Trophoblast cell (in vitro differentiated cells and primary cell): ENCODE data around the gene SYT1.
A peak's percentile ranks its signal among the peaks of the same experiment; 100 is the strongest.

ENCODE experiments used
- DNase-seq, 2 donors: peaks; one replicate each; pipeline ENCODE4 v3.0.0-alpha.2; 2016
- H2AFZ ChIP-seq: 2 replicates; pipeline ENCODE4 v1.6.1; 2013; ENCODE audit warnings: low read length, moderate library complexity, mild to moderate bottlenecking; ENCODE audit not compliant: insufficient read depth, poor library complexity
- H2AK5ac ChIP-seq: 2 replicates; pipeline ENCODE4 v1.6.1; 2013; ENCODE audit warnings: mild to moderate bottlenecking, low read length
- H2BK120ac ChIP-seq: 2 replicates; pipeline ENCODE4 v1.6.1; 2013; ENCODE audit warnings: low read length, mild to moderate bottlenecking, moderate library complexity; ENCODE audit not compliant: insufficient read depth, poor library complexity
- H2BK12ac ChIP-seq: 2 replicates; pipeline ENCODE4 v1.6.1; 2013; ENCODE audit warnings: mild to moderate bottlenecking, low read length, moderate library complexity
- H2BK5ac ChIP-seq: 2 replicates; pipeline ENCODE4 v1.6.1; 2013; ENCODE audit warnings: low read length, low read depth, moderate library complexity, mild to moderate bottlenecking; ENCODE audit not compliant: poor library complexity
- H3K14ac ChIP-seq: 2 replicates; pipeline ENCODE4 v1.6.1; 2013; ENCODE audit warnings: mild to moderate bottlenecking, low read length
- H3K18ac ChIP-seq: 2 replicates; pipeline ENCODE4 v1.6.1; 2013; ENCODE audit warnings: mild to moderate bottlenecking, low read length
- H3K23ac ChIP-seq: 2 replicates; pipeline ENCODE4 v1.6.1; 2013; ENCODE audit warnings: low read length
- H3K27ac ChIP-seq: 2 replicates; pipeline ENCODE4 v1.5.1; 2013; ENCODE audit warnings: low read depth, mild to moderate bottlenecking, inconsistent platforms, low read length, moderate library complexity
- H3K27me3 ChIP-seq: 2 replicates; pipeline ENCODE4 v1.6.1; 2013; ENCODE audit warnings: inconsistent platforms, mild to moderate bottlenecking, low read length, moderate library complexity; ENCODE audit not compliant: insufficient read depth
- H3K36me3 ChIP-seq, 2 experiments: 1 replicate in 1 of 2; 2 replicates in 1 of 2; pipeline ENCODE4 v1.6.1; 2013; ENCODE audit warnings: low read length in 2 of 2, mild to moderate bottlenecking in 2 of 2, moderate library complexity in 1 of 2; ENCODE audit not compliant: insufficient read depth in 2 of 2, control insufficient read depth in 1 of 2
- H3K4ac ChIP-seq: 2 replicates; pipeline ENCODE4 v1.6.1; 2013; ENCODE audit warnings: low read depth, mild to moderate bottlenecking, low read length, moderate library complexity
- H3K4me1 ChIP-seq, 2 experiments: 1 replicate in 1 of 2; 2 replicates in 1 of 2; pipeline ENCODE4 v1.6.1; 2013; ENCODE audit warnings: low read length in 2 of 2, mild to moderate bottlenecking in 2 of 2, moderate library complexity in 1 of 2; ENCODE audit not compliant: insufficient read depth in 2 of 2, control insufficient read depth in 1 of 2
- H3K4me2 ChIP-seq: 2 replicates; pipeline ENCODE4 v1.6.1; 2013; ENCODE audit warnings: inconsistent platforms, mild to moderate bottlenecking, low read length, moderate library complexity
- H3K4me3 ChIP-seq: 2 replicates; pipeline ENCODE4 v1.5.1; 2013; ENCODE audit warnings: mild to moderate bottlenecking, low read depth, low read length, inconsistent platforms
- H3K79me1 ChIP-seq: one replicate; pipeline ENCODE4 v1.6.1; 2013; ENCODE audit warnings: low read length
- H3K79me2 ChIP-seq: 2 replicates; pipeline ENCODE4 v1.6.1; 2013; ENCODE audit warnings: low read length, mild to moderate bottlenecking; ENCODE audit not compliant: control insufficient read depth, insufficient read depth, poor library complexity
- H3K9ac ChIP-seq: 2 replicates; pipeline ENCODE4 v1.6.1; 2013; ENCODE audit warnings: mild to moderate bottlenecking, low read length
- H3K9me3 ChIP-seq: 2 replicates; pipeline ENCODE4 v1.6.1; 2013; ENCODE audit warnings: low read depth, mild to moderate bottlenecking, control low read depth, inconsistent platforms, low read length; ENCODE audit not compliant: insufficient read depth
- H4K12ac ChIP-seq: 2 replicates; pipeline ENCODE4 v1.6.1; 2013; ENCODE audit warnings: low read depth, mild to moderate bottlenecking, low read length, moderate library complexity
- H4K8ac ChIP-seq: 2 replicates; pipeline ENCODE4 v1.6.1; 2013; ENCODE audit warnings: low read depth, mild to moderate bottlenecking, low read length, moderate library complexity
- H4K91ac ChIP-seq: one replicate; pipeline ENCODE4 v1.6.1; 2013; ENCODE audit warnings: low read depth, mild to moderate bottlenecking, low read length, moderate library complexity
- WGBS: extraction: QIAGEN DNeasy Blood & Tissue Kit; methylation state at CpG from one replicate; pipeline ENCODE4 v1.1.7; 2013; ENCODE audit warnings: missing lambda C conversion rate; ENCODE audit not compliant: insufficient read length, insufficient coverage; ENCODE audit errors: extremely low coverage; 5-methylcytosine and 5-hydroxymethylcytosine counted together

SYT1 gene

GRCh38 chr12:78888568-78888967 lies 24.0 kb downstream of the SYT1 start:
- no peak overlapping the region for H2BK12ac ChIP-seq
- no peak for DNase-seq
- H3K9me3 ChIP-seq, result no peaks in the 10 kb centered on the region
- H2BK5ac ChIP-seq, result no peak overlapping the region
- no peak overlapping the region for H3K18ac ChIP-seq
- H4K12ac ChIP-seq, result no peak overlapping the region
- no peak overlapping the region for H3K27ac ChIP-seq
- H3K4me2 ChIP-seq, result no peak overlapping the region
- H2AFZ ChIP-seq, result no peak overlapping the region
- no peak overlapping the region for H3K9ac ChIP-seq
- H3K79me1 ChIP-seq, result no peaks in the 10 kb centered on the region
- H3K4me1 ChIP-seq, result no peaks in the 10 kb centered on the region
- H3K36me3 ChIP-seq, result no peaks in the 10 kb centered on the region
- no peaks in the 10 kb centered on the region for H3K27me3 ChIP-seq
- H3K14ac ChIP-seq, result no peak overlapping the region
- no peak overlapping the region for H2BK120ac ChIP-seq
- no peak overlapping the region for H4K91ac ChIP-seq
- H3K23ac ChIP-seq, result no peak overlapping the region
- no peak overlapping the region for H3K4me3 ChIP-seq
- no peak overlapping the region for H3K4ac ChIP-seq
- no peak overlapping the region for H4K8ac ChIP-seq
- no CpG with 5 or more reads among the region's 3 CpGs for WGBS
- H2AK5ac ChIP-seq, result no peak overlapping the region
- H3K79me2 ChIP-seq, result no peaks in the 10 kb centered on the region

GRCh38 chr12:78891646-78892353 lies 27.2 kb downstream of the SYT1 start:
- 100% methylated on average over 1 of the region's 1 CpG for WGBS
- Histone ChIP-seq H2BK5ac (no peak overlapping the region), H4K12ac (no peak overlapping the region)

GRCh38 chr12:78898416-78898815 lies 33.8 kb downstream of the SYT1 start:
- Histone ChIP-seq H2BK120ac (no peak overlapping the region), H3K4me1 (no peaks in the 10 kb centered on the region), H3K9me3 (no peaks in the 10 kb centered on the region), H4K12ac (no peak overlapping the region), H3K79me1 (no peaks in the 10 kb centered on the region), H2BK5ac (no peak overlapping the region), H3K27me3 (no peaks in the 10 kb centered on the region), H3K79me2 (no peaks in the 10 kb centered on the region), H3K23ac (no peak overlapping the region), H3K4me2 (no peak overlapping the region), H3K14ac (no peak overlapping the region), H3K4ac (no peak overlapping the region), H3K9ac (no peak overlapping the region), H2AK5ac (no peak overlapping the region), H3K36me3 (no peaks in the 10 kb centered on the region), H2AFZ (no peak overlapping the region), H2BK12ac (no peak overlapping the region), H4K8ac (no peak overlapping the region), H3K4me3 (no peak overlapping the region), H3K18ac (no peak overlapping the region), H4K91ac (no peak overlapping the region), H3K27ac (no peak overlapping the region)
- no CpG with 5 or more reads among the region's 1 CpG for WGBS
- DNase-seq, result peak; percentile 39 to 64

More at GRCh38 chr12:78891646-78892353, 27.2 kb downstream of the SYT1 start:
- Histone ChIP-seq H3K9ac (no peak overlapping the region), H2BK120ac (no peak overlapping the region), H2AFZ (no peak overlapping the region), H3K27me3 (no peaks in the 10 kb centered on the region), H3K23ac (no peak overlapping the region), H3K36me3 (no peaks in the 10 kb centered on the region), H3K4ac (no peak overlapping the region), H3K79me2 (no peaks in the 10 kb centered on the region), H3K14ac (no peak overlapping the region), H2BK12ac (no peak overlapping the region), H2AK5ac (no peak overlapping the region), H4K91ac (no peak overlapping the region), H3K27ac (no peak overlapping the region), H3K4me3 (no peak overlapping the region), H4K8ac (no peak overlapping the region), H3K9me3 (no peaks in the 10 kb centered on the region), H3K4me1 (no peaks in the 10 kb centered on the region), H3K79me1 (no peaks in the 10 kb centered on the region), H3K18ac (no peak overlapping the region), H3K4me2 (no peak overlapping the region)
- DNase-seq, result no peak

- no peak overlapping the region for H3K23ac ChIP-seq
- peak overlapping the region; percentile 93 for H2BK5ac ChIP-seq
- H4K91ac ChIP-seq, result peak overlapping the region; percentile 68
- H3K9me3 ChIP-seq, result no peaks in the 10 kb centered on the region
- H2BK12ac ChIP-seq, result no peak overlapping the region
- H3K79me1 ChIP-seq, result peaks cover 4% of the 10 kb centered on the region
- peaks cover 4 to 5% of the 10 kb centered on the region in 2 experiments for H3K4me1 ChIP-seq
- H3K4ac ChIP-seq, result no peak overlapping the region
- H2AFZ ChIP-seq, result no peak overlapping the region
- peak overlapping the region; percentile 86 for H2BK120ac ChIP-seq
- H3K4me2 ChIP-seq, result peak overlapping the region; percentile 40
- no CpG with 5 or more reads among the region's 1 CpG for WGBS
- no peak overlapping the region for H3K9ac ChIP-seq
- H3K27me3 ChIP-seq, result no peaks in the 10 kb centered on the region
- no peak overlapping the region for H4K8ac ChIP-seq
- no peak overlapping the region for H4K12ac ChIP-seq
- H3K4me3 ChIP-seq, result no peak overlapping the region
- DNase-seq, result peak; percentile 16 to 77
- H2AK5ac ChIP-seq, result no peak overlapping the region
- H3K36me3 ChIP-seq, result no peaks in the 10 kb centered on the region
- H3K18ac ChIP-seq, result no peak overlapping the region
- no peaks in the 10 kb centered on the region for H3K79me2 ChIP-seq
- peak overlapping the region; percentile 85 for H3K27ac ChIP-seq
- H3K14ac ChIP-seq, result no peak overlapping the region
Measured at GRCh38 chr12:78914859-78915331, 50.3 kb downstream of the SYT1 start.
